ENCODE data around the gene EEF1AKMT1. TPM values are rescaled to one million over a fixed set of nuclear protein-coding genes. Genes with fewer than 3 reads are reported as not detected.
"Not testable (repeated sequence)": the region's sequence is repeated elsewhere in the genome, so short reads cannot be mapped to it uniquely, and the experiment has no call there.

Gene EEF1AKMT1
- total RNA-seq, 1 donor from 2014 or later: 12.2 TPM

DNA sequence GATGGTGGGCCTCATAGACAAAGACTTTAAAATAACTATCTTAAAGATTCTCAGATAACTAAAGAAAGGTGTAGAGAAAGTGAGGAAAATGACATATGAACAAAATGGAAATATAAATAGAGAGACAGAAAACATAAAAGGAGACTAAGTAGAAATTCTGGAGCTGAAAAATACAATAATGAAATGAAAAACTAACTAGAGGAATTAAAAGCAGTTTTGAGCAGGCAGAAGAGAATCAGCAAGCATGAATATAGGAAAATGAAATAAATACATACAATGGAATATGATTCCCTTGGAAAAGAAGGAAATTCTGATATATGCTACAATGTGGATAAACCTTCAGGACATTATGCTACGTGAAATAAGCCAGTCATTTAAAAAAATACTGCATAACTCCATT, 3.9 kb downstream of the EEF1AKMT1 start:
- Mint-ChIP-seq H3K9me3 (peaks cover 39% of the 10 kb centered on the region), H3K4me3 (ENCODE audit: low read depth) (no peak overlapping the region), H3K36me3 (ENCODE audit: low read depth) (peaks cover 59% of the 10 kb centered on the region), H3K27me3 (ENCODE audit: low read depth) (no peaks in the 10 kb centered on the region), H3K4me1 (ENCODE audit: low read depth) (peaks cover 18% of the 10 kb centered on the region), H3K27ac (no peak overlapping the region)
- no peak for DNase-seq (ENCODE audit: low spot score)
- intact Hi-C loops (cut with micrococcal nuclease): no loop called here

DNA sequence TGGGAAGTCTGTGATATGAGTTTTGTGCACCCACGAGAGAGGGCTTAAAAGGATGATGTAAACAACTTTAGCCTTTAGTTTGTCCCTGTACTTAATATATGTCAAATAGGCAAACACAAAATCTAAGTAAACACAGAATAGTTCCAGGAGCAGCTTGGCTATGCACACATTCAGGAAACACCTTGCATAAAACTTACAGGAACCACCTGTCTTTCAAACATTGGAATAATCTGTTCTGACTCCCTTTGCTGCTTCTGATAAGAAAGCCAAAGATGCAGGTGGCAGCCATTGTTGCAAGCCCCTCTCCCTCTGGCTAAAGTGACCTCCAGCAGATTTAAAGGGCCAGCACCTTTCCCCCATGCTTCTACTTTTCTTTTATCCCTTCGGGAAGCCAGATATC, 4.7 kb downstream of the EEF1AKMT1 start:
- H3K27ac Mint-ChIP-seq: no peak overlapping the region
- intact Hi-C loops (cut with micrococcal nuclease): no loop called here
- peaks cover 13% of the 10 kb centered on the region for H3K4me1 Mint-ChIP-seq (ENCODE audit: low read depth)
- no peak for DNase-seq (ENCODE audit: low spot score)
- peaks cover 56% of the 10 kb centered on the region for H3K36me3 Mint-ChIP-seq (ENCODE audit: low read depth)
- H3K9me3 Mint-ChIP-seq: peaks cover 39% of the 10 kb centered on the region
- H3K4me3 Mint-ChIP-seq (ENCODE audit: low read depth): no peak overlapping the region
- H3K27me3 Mint-ChIP-seq (ENCODE audit: low read depth): no peaks in the 10 kb centered on the region

DNA sequence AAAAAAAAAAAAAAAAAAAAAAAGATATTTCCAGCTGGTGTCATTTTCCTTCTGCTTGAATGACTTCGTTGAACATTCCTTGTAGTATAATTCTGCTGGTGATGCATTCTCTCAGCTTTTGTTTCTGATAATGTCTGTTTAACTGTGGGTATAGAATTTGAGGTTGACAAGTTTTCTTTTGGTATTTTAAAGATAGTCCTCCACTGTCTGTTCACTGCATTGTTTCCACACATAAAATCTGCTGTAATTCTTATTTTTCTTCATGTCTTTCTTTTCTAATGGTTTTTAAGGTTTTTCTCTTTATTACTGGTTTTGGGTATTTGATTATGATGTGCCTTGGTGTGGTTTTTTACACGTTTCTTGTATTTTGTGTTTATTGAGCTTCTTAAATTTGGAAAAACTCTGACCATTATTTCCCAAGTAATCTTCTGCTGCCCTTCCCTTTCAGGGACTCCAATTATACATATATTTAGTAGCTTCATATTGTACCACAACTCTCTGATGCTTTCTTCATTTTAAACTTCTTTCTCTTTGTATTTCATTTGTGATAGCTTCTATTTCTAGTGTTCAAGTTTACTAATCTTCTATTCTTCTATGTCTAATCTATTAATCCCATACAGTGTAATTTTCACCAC, 6.3 kb downstream of the EEF1AKMT1 start:
- Mint-ChIP-seq H3K27me3 (ENCODE audit: low read depth) (no peaks in the 10 kb centered on the region), H3K36me3 (ENCODE audit: low read depth) (peaks cover 49% of the 10 kb centered on the region), H3K27ac (no peak overlapping the region), H3K4me3 (ENCODE audit: low read depth) (no peak overlapping the region), H3K4me1 (ENCODE audit: low read depth) (peaks cover 6% of the 10 kb centered on the region), H3K9me3 (peaks cover 39% of the 10 kb centered on the region)
- DNase-seq (ENCODE audit: low spot score): no peak
- intact Hi-C loops (cut with micrococcal nuclease): no loop called here

DNA sequence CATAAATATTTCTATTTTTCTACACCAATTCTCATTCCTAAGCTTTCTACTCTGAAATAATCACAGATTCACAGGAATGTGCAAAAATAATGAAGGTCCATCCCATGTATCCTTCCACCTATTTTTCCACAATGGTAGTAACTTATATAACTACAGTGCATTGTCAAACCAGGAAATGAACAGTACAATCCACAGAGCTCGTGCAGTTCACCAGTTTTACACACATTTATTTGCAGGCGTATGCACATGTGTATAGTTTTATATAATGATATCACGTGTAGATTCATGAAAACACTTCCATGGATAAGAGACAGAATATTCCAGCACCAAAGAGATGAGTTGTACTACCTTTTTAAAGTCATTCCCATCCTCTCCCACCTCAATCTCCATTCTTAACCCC, 12.9 kb downstream of the EEF1AKMT1 start:
- Mint-ChIP-seq H3K27me3 (ENCODE audit: low read depth) (no peaks in the 10 kb centered on the region), H3K27ac (no peak overlapping the region), H3K4me1 (ENCODE audit: low read depth) (no peaks in the 10 kb centered on the region), H3K4me3 (ENCODE audit: low read depth) (no peak overlapping the region), H3K9me3 (peaks cover 25% of the 10 kb centered on the region), H3K36me3 (ENCODE audit: low read depth) (peaks cover 23% of the 10 kb centered on the region)
- no peak for DNase-seq (ENCODE audit: low spot score)
- intact Hi-C loops (cut with micrococcal nuclease): no loop called here

DNA sequence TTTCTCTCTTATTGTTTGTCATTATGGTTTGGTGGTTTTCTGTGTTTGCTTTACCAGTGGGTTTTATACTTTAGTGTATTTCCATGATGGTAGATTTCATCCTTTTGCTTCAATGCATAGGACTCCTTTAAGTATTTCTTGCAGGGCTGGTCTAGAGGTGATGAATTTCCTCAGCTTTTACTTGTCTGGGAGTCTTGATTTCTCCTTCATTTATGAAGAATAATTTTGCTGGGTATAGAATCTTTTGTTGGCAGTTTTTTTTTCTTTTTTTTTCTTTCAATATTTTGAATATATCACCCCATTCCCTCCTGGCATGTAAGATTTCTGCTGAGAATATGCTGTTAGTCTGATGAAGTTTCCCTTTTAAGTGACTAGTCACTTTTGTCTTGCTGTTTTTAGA, 19.8 kb downstream of the EEF1AKMT1 start:
- DNase-seq (ENCODE audit: low spot score): no peak
- H3K36me3 Mint-ChIP-seq (ENCODE audit: low read depth): peaks cover 45% of the 10 kb centered on the region
- H3K27ac Mint-ChIP-seq: no peak overlapping the region
- peaks cover 72% of the 10 kb centered on the region for H3K9me3 Mint-ChIP-seq
- H3K4me1 Mint-ChIP-seq (ENCODE audit: low read depth): no peaks in the 10 kb centered on the region
- no peak overlapping the region for H3K4me3 Mint-ChIP-seq (ENCODE audit: low read depth)
- intact Hi-C loops (cut with micrococcal nuclease): no loop called here
- H3K27me3 Mint-ChIP-seq (ENCODE audit: low read depth): no peaks in the 10 kb centered on the region

DNA sequence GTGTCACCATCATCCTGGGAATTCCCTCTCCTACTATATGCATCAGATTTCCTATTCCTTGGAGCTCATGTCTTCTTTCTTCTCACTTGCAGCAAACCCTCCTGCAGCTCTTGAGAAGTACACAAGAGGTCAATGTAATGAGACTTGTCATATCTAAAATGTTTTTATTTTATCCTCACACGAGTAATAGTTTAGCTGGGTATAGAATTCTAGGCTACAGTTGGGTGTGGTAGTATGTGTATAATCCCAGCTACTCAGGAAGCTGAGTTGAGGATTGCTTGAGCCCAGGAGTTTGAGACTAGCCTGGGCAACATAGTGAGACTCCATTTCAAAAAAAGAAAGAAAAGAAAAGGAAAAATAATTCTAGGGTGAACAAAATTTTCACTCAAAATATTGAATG, 24.4 kb downstream of the EEF1AKMT1 start:
- Mint-ChIP-seq H3K36me3 (ENCODE audit: low read depth) (peaks cover 35% of the 10 kb centered on the region), H3K9me3 (peaks cover 69% of the 10 kb centered on the region), H3K4me3 (ENCODE audit: low read depth) (no peak overlapping the region), H3K27ac (no peak overlapping the region), H3K27me3 (ENCODE audit: low read depth) (no peaks in the 10 kb centered on the region), H3K4me1 (ENCODE audit: low read depth) (no peaks in the 10 kb centered on the region)
- DNase-seq (ENCODE audit: low spot score): no peak
- intact Hi-C loops (cut with micrococcal nuclease): no loop called here

DNA sequence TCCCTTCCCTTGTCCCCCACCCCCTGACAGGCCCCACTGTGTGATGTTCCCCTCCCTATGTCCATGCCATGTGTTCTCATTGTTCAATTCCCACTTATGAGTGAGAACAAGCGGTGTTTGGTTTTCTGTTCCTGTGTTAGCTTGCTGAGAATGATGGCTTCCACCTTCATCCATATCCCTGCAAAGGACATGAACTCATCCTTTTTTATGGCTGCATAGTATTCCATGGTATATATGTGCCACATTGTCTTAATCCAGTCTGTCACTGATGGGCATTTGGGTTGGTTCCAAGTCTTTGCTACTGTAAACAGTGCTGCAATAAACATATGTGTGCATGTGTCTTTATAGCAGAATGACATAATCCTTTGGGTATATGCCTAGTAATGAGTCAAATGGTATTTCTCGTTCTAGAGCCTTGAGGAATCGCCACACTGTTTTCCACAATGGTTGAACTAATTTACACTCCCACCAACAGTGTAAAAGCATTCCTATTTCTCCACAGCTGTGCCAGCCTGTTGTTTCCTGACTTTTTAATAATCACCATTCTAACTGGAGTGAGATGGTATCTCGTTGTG, 29.8 kb downstream of the EEF1AKMT1 start:
- intact Hi-C loops (cut with micrococcal nuclease); H3K27me3 Mint-ChIP-seq (ENCODE audit: low read depth); DNase-seq (ENCODE audit: low spot score); H3K27ac Mint-ChIP-seq; H3K4me1 Mint-ChIP-seq (ENCODE audit: low read depth); H3K4me3 Mint-ChIP-seq (ENCODE audit: low read depth): not testable (repeated sequence)
- H3K36me3 Mint-ChIP-seq (ENCODE audit: low read depth): peaks cover 15% of the 10 kb centered on the region
- peaks cover 20% of the 10 kb centered on the region for H3K9me3 Mint-ChIP-seq

DNA sequence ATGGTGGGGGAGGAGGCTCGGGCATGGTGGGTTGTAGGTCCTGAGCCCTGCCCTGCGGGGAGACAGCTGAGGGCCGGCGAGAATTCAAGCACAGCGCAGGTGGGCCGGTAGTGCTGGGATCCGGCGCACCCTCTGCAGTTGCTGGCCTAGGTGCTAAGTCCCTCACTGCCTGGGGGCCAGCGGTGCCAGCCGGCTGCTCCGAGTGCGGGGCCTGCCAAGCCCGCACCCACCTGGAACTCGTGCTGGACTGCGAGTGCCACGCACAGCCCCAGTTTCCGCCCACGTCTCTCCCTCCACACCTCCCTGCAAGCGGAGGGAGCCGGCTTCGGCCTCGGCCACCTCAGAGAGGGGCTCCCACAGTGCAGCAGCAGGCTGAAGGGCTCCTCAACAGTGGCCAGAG, 33.7 kb downstream of the EEF1AKMT1 start:
- Mint-ChIP-seq H3K27ac (no peak overlapping the region), H3K36me3 (ENCODE audit: low read depth) (peaks cover 3% of the 10 kb centered on the region), H3K27me3 (ENCODE audit: low read depth) (no peaks in the 10 kb centered on the region), H3K4me1 (ENCODE audit: low read depth) (no peaks in the 10 kb centered on the region), H3K4me3 (ENCODE audit: low read depth) (no peak overlapping the region), H3K9me3 (peaks cover 3% of the 10 kb centered on the region)
- intact Hi-C loops (cut with micrococcal nuclease): no loop called here
- no peak for DNase-seq (ENCODE audit: low spot score)

DNA sequence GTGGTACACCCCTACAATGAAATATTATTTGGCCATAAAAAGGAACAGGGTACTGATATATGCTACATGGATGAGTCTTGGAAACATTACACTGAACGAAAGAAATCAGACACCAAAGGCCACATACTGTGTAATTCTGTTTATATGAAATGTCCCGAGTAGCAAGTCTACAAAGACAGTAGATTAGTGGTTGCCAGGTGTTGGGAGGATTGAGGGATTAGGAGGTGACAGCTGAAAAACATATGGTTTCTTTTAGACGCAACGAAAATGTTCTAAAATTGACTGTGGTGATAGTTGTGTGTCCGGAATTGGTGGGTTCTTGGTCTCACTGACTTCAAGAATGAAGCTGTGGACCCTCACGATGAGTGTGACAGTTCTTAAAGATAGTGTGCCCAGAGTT, 35.1 kb downstream of the EEF1AKMT1 start:
- peaks cover 3% of the 10 kb centered on the region for H3K36me3 Mint-ChIP-seq (ENCODE audit: low read depth)
- H3K27ac Mint-ChIP-seq: no peak overlapping the region
- H3K27me3 Mint-ChIP-seq (ENCODE audit: low read depth): no peaks in the 10 kb centered on the region
- DNase-seq (ENCODE audit: low spot score): no peak
- intact Hi-C loops (cut with micrococcal nuclease): no loop called here
- no peaks in the 10 kb centered on the region for H3K9me3 Mint-ChIP-seq
- H3K4me3 Mint-ChIP-seq (ENCODE audit: low read depth): no peak overlapping the region
- no peaks in the 10 kb centered on the region for H3K4me1 Mint-ChIP-seq (ENCODE audit: low read depth)

DNA sequence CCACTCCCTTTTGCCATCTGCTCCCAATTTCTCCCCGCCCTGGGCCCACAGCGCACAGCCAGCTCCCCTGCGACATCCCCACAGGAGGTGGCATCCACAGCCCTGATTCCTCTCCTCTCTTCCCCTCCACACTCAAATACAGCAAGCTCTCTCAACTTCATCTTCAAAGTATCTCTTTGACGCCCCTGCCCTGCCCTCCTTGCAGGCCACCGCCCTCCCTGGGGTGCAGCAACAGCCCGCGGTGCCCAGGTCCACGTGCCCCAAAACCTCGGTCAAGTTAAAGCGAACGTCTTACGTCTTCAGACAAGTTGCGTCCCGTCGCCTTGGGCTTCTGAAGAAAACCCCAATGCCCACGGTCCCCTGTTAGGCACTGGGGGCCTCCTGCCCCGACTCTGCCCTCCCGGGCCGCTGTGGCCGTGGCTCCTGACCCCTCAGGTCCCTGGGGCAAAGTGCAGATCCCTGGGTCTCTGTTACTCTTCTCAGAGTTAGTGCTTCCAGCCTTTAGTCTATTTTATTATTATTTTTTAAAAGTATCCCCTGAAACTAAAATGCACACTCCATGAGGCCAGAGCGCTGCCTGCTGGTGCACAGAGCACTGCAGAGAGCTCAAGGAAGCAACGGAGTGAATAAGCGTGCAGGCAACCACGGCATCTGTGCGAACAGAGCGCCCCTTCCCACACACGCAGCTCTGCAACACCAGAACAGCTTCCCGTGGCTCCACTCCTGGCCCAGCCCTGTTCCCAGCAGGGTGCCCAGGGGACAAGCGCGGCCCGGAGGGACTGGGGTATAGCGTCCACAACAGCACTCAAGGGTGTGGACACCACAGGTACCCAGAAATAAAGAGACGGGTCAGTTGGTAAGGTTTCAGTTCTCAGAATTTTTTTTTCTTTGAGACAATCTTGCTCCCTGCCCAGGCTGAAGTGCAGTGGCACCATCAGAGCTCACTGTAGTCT, 43.9 kb downstream of the EEF1AKMT1 start:
- no peak for DNase-seq (ENCODE audit: low spot score)
- intact Hi-C loops (cut with micrococcal nuclease): no loop called here
- Mint-ChIP-seq H3K27ac (no peak overlapping the region), H3K9me3 (no peaks in the 10 kb centered on the region), H3K36me3 (ENCODE audit: low read depth) (no peaks in the 10 kb centered on the region), H3K27me3 (ENCODE audit: low read depth) (no peaks in the 10 kb centered on the region), H3K4me1 (ENCODE audit: low read depth) (no peaks in the 10 kb centered on the region), H3K4me3 (ENCODE audit: low read depth) (no peak overlapping the region)

DNA sequence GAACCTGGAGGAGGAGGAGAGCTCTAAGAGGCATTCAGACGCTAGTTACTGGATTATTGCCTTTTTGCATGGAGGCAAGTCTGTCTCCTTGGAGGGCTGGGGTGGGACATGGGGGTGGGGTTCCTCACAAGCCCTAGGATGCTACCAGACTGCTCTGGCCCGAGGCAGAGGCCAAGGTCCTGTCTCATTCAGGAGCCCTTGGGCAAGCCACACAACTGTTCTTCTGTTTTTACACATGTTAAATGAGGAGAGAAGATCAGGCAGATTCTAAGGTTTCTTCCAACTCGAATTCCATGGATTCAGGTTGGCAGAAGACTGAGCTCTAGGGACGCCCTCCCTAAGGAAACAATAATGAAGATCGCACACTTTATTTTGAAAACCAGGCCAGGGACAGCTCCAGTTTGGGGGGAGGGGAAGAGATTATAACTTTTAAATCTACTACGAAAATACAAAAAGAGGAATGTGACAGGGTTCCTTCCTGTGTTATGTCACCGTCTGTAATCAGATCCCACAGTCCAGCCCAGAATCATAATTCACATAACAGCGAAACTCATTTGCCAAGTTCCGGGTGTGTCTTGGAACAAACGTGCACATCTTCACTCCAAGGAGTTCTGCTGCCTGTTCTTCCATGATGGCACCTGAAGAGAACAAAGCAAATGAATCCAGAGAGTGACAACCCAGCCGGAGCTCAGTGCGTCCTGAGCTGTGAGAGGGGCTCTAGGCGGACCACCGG, 45.0 kb downstream of the EEF1AKMT1 start:
- Mint-ChIP-seq H3K36me3 (ENCODE audit: low read depth) (no peaks in the 10 kb centered on the region), H3K27ac (no peak overlapping the region), H3K4me3 (ENCODE audit: low read depth) (no peak overlapping the region), H3K27me3 (ENCODE audit: low read depth) (no peaks in the 10 kb centered on the region), H3K9me3 (no peaks in the 10 kb centered on the region), H3K4me1 (ENCODE audit: low read depth) (no peaks in the 10 kb centered on the region)
- DNase-seq (ENCODE audit: low spot score): no peak
- intact Hi-C loops (cut with micrococcal nuclease): no loop called here

DNA sequence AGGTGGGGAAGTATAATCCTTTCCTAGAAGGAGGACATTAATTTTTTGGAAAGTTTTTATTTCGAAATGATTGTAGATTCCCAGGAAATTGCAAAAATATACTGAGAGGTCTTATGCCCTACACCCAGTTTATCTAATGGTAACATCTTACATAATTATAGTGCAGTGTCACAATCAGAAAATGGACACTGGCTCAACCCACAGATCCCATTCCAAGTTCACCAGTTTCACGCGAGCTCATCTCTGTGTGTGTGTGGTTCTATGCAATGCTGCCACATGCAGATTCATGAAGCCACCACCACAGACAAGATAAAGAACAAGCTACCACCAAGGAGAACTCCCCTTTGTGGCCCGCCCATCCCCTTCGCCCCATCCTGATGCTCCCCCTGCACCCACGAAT, 45.9 kb downstream of the EEF1AKMT1 start:
- no peak for DNase-seq (ENCODE audit: low spot score)
- H3K27me3 Mint-ChIP-seq (ENCODE audit: low read depth): peaks cover 2% of the 10 kb centered on the region
- no peaks in the 10 kb centered on the region for H3K36me3 Mint-ChIP-seq (ENCODE audit: low read depth)
- H3K4me3 Mint-ChIP-seq (ENCODE audit: low read depth): no peak overlapping the region
- H3K27ac Mint-ChIP-seq: no peak overlapping the region
- peaks cover 2% of the 10 kb centered on the region for H3K4me1 Mint-ChIP-seq (ENCODE audit: low read depth)
- H3K9me3 Mint-ChIP-seq: no peaks in the 10 kb centered on the region
- intact Hi-C loops (cut with micrococcal nuclease): no loop called here
